Esophagus muscularis mucosa (tissue), 4 donors: Measurements from ENCODE around the gene PTPRD.

Experiments
- CTCF ChIP-seq, 3 experiments: fragments of 200-600 bp in 2 of 3; fragments of 450-650 bp in 1 of 3; sonication (generic) in 2 of 3; IDR thresholded peaks; one replicate each; pipeline ENCODE4 v1.5.1; 2017 to 2019; ENCODE audit warnings: antibody characterized with exemption in 3 of 3, mild to moderate bottlenecking in 2 of 3, moderate library complexity in 1 of 3
- EP300 ChIP-seq: sonication (generic); formaldehyde crosslinking; IDR thresholded peaks from one replicate; pipeline ENCODE4 v1.6.1; 2017; ENCODE audit warnings: antibody characterized with exemption
- POLR2A ChIP-seq: fragments of 450-650 bp; IDR thresholded peaks from one replicate; pipeline ENCODE4 v1.6.1; 2017; ENCODE audit warnings: antibody characterized with exemption, moderate library complexity, mild to moderate bottlenecking, low read depth
- POLR2AphosphoS5 ChIP-seq, 2 donors: sonication (generic); formaldehyde crosslinking; IDR thresholded peaks; one replicate each; pipeline ENCODE4 v1.6.1; 2017; ENCODE audit warnings: antibody characterized with exemption in 2 of 2

- TF ChIP-seq POLR2AphosphoS5 (IDR thresholded peaks at IDR 0.05): no peak
- TF ChIP-seq EP300: no peak
- TF ChIP-seq CTCF (IDR thresholded peaks at IDR 0.05): no peak
- TF ChIP-seq POLR2A: no peak
Measured at GRCh38 chr9:8390571-8390970, 2222.2 kb downstream of the PTPRD start.
